CD14-positive monocyte (primary cell): ENCODE measurements around the gene UBE2E2. TPM values are rescaled to one million over a fixed set of nuclear protein-coding genes. Genes with fewer than 3 reads are reported as not detected.

Experiments
- DNase-seq, 3 donors: peaks; one replicate each; pipeline ENCODE4 v3.0.0-alpha.2; 2011 to 2022
- H2AFZ ChIP-seq: 2 replicates; pipeline ENCODE4 v1.6.0; 2012; ENCODE audit warnings: mild to moderate bottlenecking, low read depth, low read length, inconsistent platforms; ENCODE audit not compliant: insufficient read depth, poor library complexity, severe bottlenecking
- H3K27ac ChIP-seq, 2 donors: 1 replicate in 1 of 2; 2 replicates in 1 of 2; pipeline ENCODE4 v1.5.1; 2012 to 2013; ENCODE audit warnings: low read length in 2 of 2, control low read depth in 1 of 2, inconsistent platforms in 1 of 2, low read depth in 1 of 2, mild to moderate bottlenecking in 1 of 2
- H3K27me3 ChIP-seq, 2 donors: one replicate each; pipeline versions ENCODE4 v1.6.0 to v1.6.1; 2011 to 2013; ENCODE audit warnings: low read length in 2 of 2; ENCODE audit not compliant: control insufficient read depth in 2 of 2, insufficient read depth in 2 of 2
- H3K36me3 ChIP-seq, 2 donors: replicated peaks in 1 of 2; 1 replicate in 1 of 2; 2 replicates in 1 of 2; pipeline versions ENCODE4 v1.5.1 to v1.6.1; 2012 to 2013; ENCODE audit warnings: low read length in 2 of 2, control low read depth in 1 of 2, inconsistent platforms in 1 of 2, mild to moderate bottlenecking in 1 of 2; ENCODE audit not compliant: insufficient read depth in 2 of 2, control insufficient read depth in 1 of 2
- H3K4me1 ChIP-seq, 2 donors: 1 replicate in 1 of 2; 2 replicates in 1 of 2; pipeline versions ENCODE4 v1.5.1 to v1.6.1; 2012 to 2013; ENCODE audit warnings: low read length in 2 of 2, control low read depth in 1 of 2, inconsistent platforms in 1 of 2, mild to moderate bottlenecking in 1 of 2, moderate library complexity in 1 of 2; ENCODE audit not compliant: insufficient read depth in 2 of 2, control insufficient read depth in 1 of 2
- H3K4me2 ChIP-seq: replicated peaks from 2 replicates; pipeline ENCODE3; 2012; ENCODE audit warnings: low read length, moderate library complexity, mild to moderate bottlenecking; ENCODE audit not compliant: poor library complexity, severe bottlenecking; ENCODE audit errors: extremely low read depth
- H3K4me3 ChIP-seq, 3 experiments: fragments of 200-600 bp in 1 of 3; sonication (generic) in 1 of 3; replicated peaks in 1 of 3; 1 replicate in 2 of 3; 2 replicates in 1 of 3; pipeline ENCODE4 v1.5.1; 2011 to 2013; ENCODE audit warnings: low read length in 3 of 3, mild to moderate bottlenecking in 3 of 3, control low read depth in 2 of 3, low read depth in 2 of 3, inconsistent platforms in 1 of 3, moderate library complexity in 1 of 3
- H3K79me2 ChIP-seq: 2 replicates; pipeline ENCODE4 v1.6.0; 2012; ENCODE audit warnings: mild to moderate bottlenecking, control low read depth, inconsistent platforms, low read length, moderate library complexity; ENCODE audit not compliant: insufficient read depth
- H3K9ac ChIP-seq: 2 replicates; pipeline ENCODE4 v1.6.0; 2017; ENCODE audit warnings: low read length, mild to moderate bottlenecking; ENCODE audit not compliant: insufficient read depth, poor library complexity, severe bottlenecking
- H3K9me3 ChIP-seq, 2 donors: replicated peaks in 1 of 2; 1 replicate in 1 of 2; 2 replicates in 1 of 2; pipeline versions ENCODE4 v1.5.1 to v1.6.1; 2012 to 2013; ENCODE audit warnings: low read length in 2 of 2, control low read depth in 1 of 2; ENCODE audit not compliant: control insufficient read depth in 1 of 2, insufficient read depth in 1 of 2
- H4K20me1 ChIP-seq: 2 replicates; pipeline ENCODE4 v1.6.0; 2012; ENCODE audit warnings: mild to moderate bottlenecking, low read length, control low read depth, moderate library complexity; ENCODE audit not compliant: insufficient read depth
- H3K27ac Mint-ChIP-seq, 7 donors: one replicate each; pipeline ENCODE4 v1.8.0; 2020; ENCODE audit warnings: mild to moderate bottlenecking in 7 of 7, mixed read lengths in 7 of 7, moderate library complexity in 6 of 7, inconsistent platforms in 2 of 7
- H3K27me3 Mint-ChIP-seq, 3 donors: one replicate each; pipeline ENCODE4 v1.8.0; 2021 to 2022; ENCODE audit warnings: low read depth in 3 of 3, mild to moderate bottlenecking in 3 of 3, mixed read lengths in 3 of 3, moderate library complexity in 3 of 3, inconsistent platforms in 1 of 3
- H3K36me3 Mint-ChIP-seq, 2 donors: one replicate each; pipeline ENCODE4 v1.8.0; 2020; ENCODE audit warnings: mixed read lengths in 2 of 2, inconsistent platforms in 1 of 2, mild to moderate bottlenecking in 1 of 2
- H3K4me1 Mint-ChIP-seq: one replicate; pipeline ENCODE4 v1.8.0; 2020; ENCODE audit warnings: mild to moderate bottlenecking, mixed read lengths
- H3K4me3 Mint-ChIP-seq, 2 donors: one replicate each; pipeline ENCODE4 v1.8.0; 2020; ENCODE audit warnings: mild to moderate bottlenecking in 2 of 2, mixed read lengths in 2 of 2, moderate library complexity in 1 of 2
- H3K9me3 Mint-ChIP-seq, 7 donors: one replicate each; pipeline ENCODE4 v1.8.0; 2020 to 2022; ENCODE audit warnings: mixed read lengths in 7 of 7, mild to moderate bottlenecking in 6 of 7, moderate library complexity in 6 of 7, inconsistent platforms in 2 of 7
- WGBS: methylation state at CpG from one replicate; pipeline ENCODE4 v1.1.5; 2013; ENCODE audit warnings: missing lambda C conversion rate; ENCODE audit not compliant: insufficient coverage; 5-methylcytosine and 5-hydroxymethylcytosine counted together
- intact Hi-C, 2 donors: fragments of 100-400 bp; cut with micrococcal nuclease; formaldehyde crosslinking; loops; one replicate each; pipeline versions ENCODE4 v1.15.0 to v1.15.1; 2023
- polyA plus RNA-seq, 3 donors: library from polyadenylated mRNA; depleted of rRNA in 1 of 3; unstranded in 2 of 3; stranded (reverse) in 1 of 3; fragments of 300-500 nt in 2 of 3; fragments of >200 nt in 1 of 3; fragmentation: Illumina TruSeq in 2 of 3; gene quantifications; 1 replicate in 2 of 3; 2 replicates in 1 of 3; pipeline ENCODE4 v1.2.3, GENCODE V29; 2012 to 2021
- TF ChIP-seq, protein P1 (sequence below): fragments of 200-600 bp; IDR thresholded peaks from one replicate; pipeline ENCODE4 v1.8.0; 2022; ENCODE audit warnings: antibody characterized with exemption, mild to moderate bottlenecking

Gene UBE2E2
- polyA plus RNA-seq, 3 donors: 25.8 to 78.0 (median 66.3) TPM

DNA sequence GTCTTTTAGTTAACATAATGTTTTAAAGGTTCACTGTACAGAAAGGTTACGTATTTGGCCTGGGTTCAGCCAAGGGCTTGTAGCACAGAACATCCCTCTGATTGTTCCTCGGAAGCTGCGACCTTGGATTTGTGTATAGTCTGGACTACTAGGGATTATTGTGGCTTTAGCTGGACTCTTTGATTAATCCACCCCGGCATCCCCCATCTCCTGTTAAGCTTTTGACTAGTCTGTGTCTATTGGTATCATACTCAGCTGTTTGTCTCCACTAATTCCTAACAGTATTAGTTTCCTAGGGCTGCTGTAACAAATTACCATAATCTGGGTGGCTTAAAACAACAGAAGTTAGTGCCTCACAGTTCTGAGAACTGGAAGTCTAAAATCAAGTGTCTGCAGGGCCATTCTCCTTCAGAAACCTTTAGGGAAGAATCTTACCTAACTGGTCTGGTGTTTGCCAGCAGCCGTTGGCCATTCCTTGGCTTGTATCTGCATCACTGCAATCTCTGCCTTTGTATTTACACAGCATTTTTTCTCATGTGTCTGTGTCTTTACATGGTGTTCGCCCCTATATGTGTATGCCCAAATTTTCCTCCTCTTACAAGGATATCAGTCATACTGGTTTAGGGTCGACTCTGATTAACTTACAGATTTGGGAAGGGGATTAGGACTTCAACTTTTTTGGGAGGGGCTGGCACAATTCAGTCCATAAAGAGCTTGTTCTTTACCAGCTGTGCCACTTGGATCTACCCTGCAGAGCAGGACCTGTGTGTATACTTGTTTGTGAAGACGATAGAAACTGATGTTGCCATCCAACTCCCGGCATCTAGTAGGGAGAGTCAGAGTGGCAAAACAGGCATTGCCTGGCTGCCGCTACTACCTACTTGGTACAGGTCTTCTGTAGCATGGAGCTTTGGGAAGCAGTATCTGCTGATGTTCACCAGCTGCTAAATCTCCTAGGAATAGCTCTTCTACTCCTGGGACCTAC lies 117.8 kb downstream of the UBE2E2 start:
- intact Hi-C loops: no loop called here

DNA sequence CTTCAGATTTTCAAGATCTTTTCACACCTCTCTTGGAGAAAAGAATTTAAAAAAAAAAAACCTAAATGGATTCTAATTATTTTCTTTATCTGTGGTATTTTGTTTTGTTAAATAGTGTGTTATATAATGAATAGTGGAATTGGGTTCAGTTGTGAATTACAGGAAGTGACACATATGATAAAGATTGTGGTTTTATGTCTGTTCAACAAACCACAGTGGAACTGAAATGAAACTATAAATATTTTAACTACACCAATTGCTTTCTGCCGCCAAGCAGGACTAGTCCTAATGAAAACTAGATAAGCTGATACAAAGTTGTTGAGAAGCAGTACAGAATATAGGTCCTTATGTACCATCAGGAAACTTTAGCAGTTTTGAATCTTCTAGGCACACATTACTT lies 121.6 kb downstream of the UBE2E2 start:
- Histone ChIP-seq H4K20me1 (peaks cover 37% of the 10 kb centered on the region), H2AFZ (no peak overlapping the region), H3K9ac (no peak overlapping the region), H3K27me3 (no peaks in the 10 kb centered on the region), H3K79me2 (peaks cover 23% of the 10 kb centered on the region), H3K4me2 (peak overlapping the region; percentile 41), H3K9me3 (no peaks in the 10 kb centered on the region), H3K4me3 (peak overlapping the region in 1 of 3 experiments; percentile 18), H3K4me1 (peaks cover 10 to 17% of the 10 kb centered on the region in 2 donors), H3K36me3 (no peaks in the 10 kb centered on the region), H3K27ac (no peak overlapping the region)
- WGBS: no CpG with 5 or more reads among the region's 1 CpG
- Mint-ChIP-seq H3K27ac (peak overlapping the region in 1 of 7 donors; percentile 54), H3K9me3 (peaks cover 0 to 9% (median 0%) of the 10 kb centered on the region in 7 donors), H3K4me1 (peaks cover 24% of the 10 kb centered on the region), H3K4me3 (peak overlapping the region in 1 of 2 donors; percentile 39), H3K27me3 (no peaks in the 10 kb centered on the region), H3K36me3 (no peaks in the 10 kb centered on the region)
- peak; percentile 6 to 27 (median 13) for DNase-seq
- TF ChIP-seq, protein P1, sequence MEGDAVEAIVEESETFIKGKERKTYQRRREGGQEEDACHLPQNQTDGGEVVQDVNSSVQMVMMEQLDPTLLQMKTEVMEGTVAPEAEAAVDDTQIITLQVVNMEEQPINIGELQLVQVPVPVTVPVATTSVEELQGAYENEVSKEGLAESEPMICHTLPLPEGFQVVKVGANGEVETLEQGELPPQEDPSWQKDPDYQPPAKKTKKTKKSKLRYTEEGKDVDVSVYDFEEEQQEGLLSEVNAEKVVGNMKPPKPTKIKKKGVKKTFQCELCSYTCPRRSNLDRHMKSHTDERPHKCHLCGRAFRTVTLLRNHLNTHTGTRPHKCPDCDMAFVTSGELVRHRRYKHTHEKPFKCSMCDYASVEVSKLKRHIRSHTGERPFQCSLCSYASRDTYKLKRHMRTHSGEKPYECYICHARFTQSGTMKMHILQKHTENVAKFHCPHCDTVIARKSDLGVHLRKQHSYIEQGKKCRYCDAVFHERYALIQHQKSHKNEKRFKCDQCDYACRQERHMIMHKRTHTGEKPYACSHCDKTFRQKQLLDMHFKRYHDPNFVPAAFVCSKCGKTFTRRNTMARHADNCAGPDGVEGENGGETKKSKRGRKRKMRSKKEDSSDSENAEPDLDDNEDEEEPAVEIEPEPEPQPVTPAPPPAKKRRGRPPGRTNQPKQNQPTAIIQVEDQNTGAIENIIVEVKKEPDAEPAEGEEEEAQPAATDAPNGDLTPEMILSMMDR: no peak
- intact Hi-C loops: no loop called here

More for the DNA sequence above, 117.8 kb downstream of the UBE2E2 start:
- H3K4me3 Mint-ChIP-seq: no peak overlapping the region
- Histone ChIP-seq H3K9me3 (peaks cover 10 to 15% of the 10 kb centered on the region in 2 donors), H3K27ac (no peak overlapping the region), H3K9ac (no peak overlapping the region), H3K4me2 (no peak overlapping the region), H4K20me1 (peaks cover 42% of the 10 kb centered on the region), H3K79me2 (peaks cover 15% of the 10 kb centered on the region), H3K27me3 (no peaks in the 10 kb centered on the region), H2AFZ (no peak overlapping the region), H3K36me3 (no peaks in the 10 kb centered on the region), H3K4me3 (no peak overlapping the region), H3K4me1 (peaks cover 4 to 11% of the 10 kb centered on the region in 2 donors)
- H3K4me1 Mint-ChIP-seq: peaks cover 16% of the 10 kb centered on the region
- 94% methylated on average over 5 of the region's 10 CpGs for WGBS
- peaks cover 0 to 7% of the 10 kb centered on the region in 2 donors for H3K36me3 Mint-ChIP-seq
- H3K27ac Mint-ChIP-seq: no peak overlapping the region
- no peaks in the 10 kb centered on the region for H3K27me3 Mint-ChIP-seq
- H3K9me3 Mint-ChIP-seq: peaks cover 5 to 17% (median 13%) of the 10 kb centered on the region in 7 donors
- DNase-seq: no peak
- TF ChIP-seq, protein P1: no peak
